ENCODE data around the gene SKIC3. TPM values are rescaled to one million over a fixed set of nuclear protein-coding genes. Genes with fewer than 3 reads are reported as not detected.
A peak's percentile ranks its signal among the peaks of the same experiment; 100 is the strongest.

SKIC3 gene
- 152 TPM for total RNA-seq

- peak; percentile 80 to 85 for DNase-seq (ENCODE audit: low spot score in 2 of 2)
- FAIRE-seq: peak; percentile 40
Observed at GRCh38 chr5:95554647-95555548, at the start of gene SKIC3, which contains the start of gene ARSK. TSS of gene SKIC3 (minus strand) at chr5:95554977. CDS start at chr5:95547150, 7,827 bp downstream. TSS of gene ARSK (plus strand) at chr5:95555101. CDS start at chr5:95555279, 178 bp downstream.

GRCh38 chr5:95600557-95600956, 45.8 kb upstream of the SKIC3 start:
- FAIRE-seq: no peak
- no peak for DNase-seq (ENCODE audit: low spot score in 2 of 2)

- no peak for FAIRE-seq
- DNase-seq (ENCODE audit: low spot score in 2 of 2): no peak
Observed at GRCh38 chr5:95599252-95599651, 44.5 kb upstream of the SKIC3 start.

- no peak for DNase-seq (ENCODE audit: low spot score in 2 of 2)
- FAIRE-seq: no peak
Observed at GRCh38 chr5:95595289-95595931, 40.6 kb upstream of the SKIC3 start.

- DNase-seq (ENCODE audit: low spot score in 2 of 2) (no peak), FAIRE-seq (no peak)
Observed at GRCh38 chr5:95591490-95591901, 36.7 kb upstream of the SKIC3 start.

- DNase-seq (ENCODE audit: low spot score in 2 of 2): no peak
Observed at GRCh38 chr5:95590880-95591279, 36.1 kb upstream of the SKIC3 start.

GRCh38 chr5:95583992-95584391, 29.2 kb upstream of the SKIC3 start:
- DNase-seq (ENCODE audit: low spot score in 2 of 2) (no peak), FAIRE-seq (no peak)

More at GRCh38 chr5:95590880-95591279, 36.1 kb upstream of the SKIC3 start:
- FAIRE-seq: no peak

- DNase-seq (ENCODE audit: low spot score in 2 of 2): no peak
- FAIRE-seq: no peak
Observed at GRCh38 chr5:95581576-95581975, 26.8 kb upstream of the SKIC3 start.

- no peak for DNase-seq (ENCODE audit: low spot score in 2 of 2)
- no peak for FAIRE-seq
Observed at GRCh38 chr5:95572016-95572415, 17.2 kb upstream of the SKIC3 start.

- no peak for DNase-seq (ENCODE audit: low spot score in 2 of 2)
- no peak for FAIRE-seq
Observed at GRCh38 chr5:95565280-95565920, 10.6 kb upstream of the SKIC3 start.

GRCh38 chr5:95564450-95564849, 9.7 kb upstream of the SKIC3 start:
- FAIRE-seq: no peak

GRCh38 chr5:95563367-95563766, 8.6 kb upstream of the SKIC3 start:
- FAIRE-seq: no peak
- no peak for DNase-seq (ENCODE audit: low spot score in 2 of 2)

More at GRCh38 chr5:95564450-95564849, 9.7 kb upstream of the SKIC3 start:
- no peak for DNase-seq (ENCODE audit: low spot score in 2 of 2)

- no peak for FAIRE-seq
- no peak for DNase-seq (ENCODE audit: low spot score in 2 of 2)
Observed at GRCh38 chr5:95562282-95562681, 7.5 kb upstream of the SKIC3 start.

- no peak for DNase-seq (ENCODE audit: low spot score in 2 of 2)
- FAIRE-seq: no peak
Observed at GRCh38 chr5:95557841-95558240, 3.1 kb upstream of the SKIC3 start.

- DNase-seq (ENCODE audit: low spot score in 2 of 2) (peak in 1 of 2 donors; percentile 5), FAIRE-seq (no peak)
Observed at GRCh38 chr5:95555553-95555952, 776 bp upstream of the SKIC3 start.

GRCh38 chr5:95554331-95554646, 488 bp downstream of the SKIC3 start:
- FAIRE-seq: no peak
- DNase-seq (ENCODE audit: low spot score in 2 of 2): no peak

GRCh38 chr5:95549030-95549429, 5.7 kb downstream of the SKIC3 start:
- no peak for FAIRE-seq
- DNase-seq (ENCODE audit: low spot score in 2 of 2): no peak

- no peak for FAIRE-seq
- DNase-seq (ENCODE audit: low spot score in 2 of 2): no peak
Observed at GRCh38 chr5:95543017-95543705, 11.6 kb downstream of the SKIC3 start.

- no peak for DNase-seq (ENCODE audit: low spot score in 2 of 2)
- no peak for FAIRE-seq
Observed at GRCh38 chr5:95537501-95537900, 17.3 kb downstream of the SKIC3 start.

GRCh38 chr5:95533761-95534160, 21.0 kb downstream of the SKIC3 start:
- FAIRE-seq: no peak
- DNase-seq (ENCODE audit: low spot score in 2 of 2): no peak

- FAIRE-seq (no peak), DNase-seq (ENCODE audit: low spot score in 2 of 2) (no peak)
Observed at GRCh38 chr5:95533106-95533505, 21.7 kb downstream of the SKIC3 start.

Measured in frontal cortex (tissue), 4 donors.